HCT116 (cell line): ENCODE measurements around the gene IL1RAPL1. TPM values are rescaled to one million over a fixed set of nuclear protein-coding genes. Genes with fewer than 3 reads are reported as not detected.

Source experiments
- ATAC-seq: fragments of 200-7000 bp; cut with Tn5 transposase; 2 replicates; pipeline ENCODE4 v1.9.1; 2020; ENCODE audit warnings: mild to moderate bottlenecking, moderate library complexity
- BruUV-seq: library from RNA; stranded (reverse); fragments of 400-500 nt; replicated peaks from 2 replicates; lab custom pipeline; 2021; lab: Mats Ljungman, UMichigan
- CTCF ChIA-PET: fragments of 300-600 bp; sonication (Branson Sonifier 250); formaldehyde crosslinking; loops from one replicate; lab custom pipeline; 2021; ENCODE audit warnings: antibody characterized with exemption; lab: Charles Lee
- POLR2A ChIA-PET: fragments of 300-600, 350-600 bp; sonication (Branson Sonifier 250); formaldehyde crosslinking; loops from one replicate; lab custom pipeline; 2021; ENCODE audit warnings: antibody characterized with exemption; lab: Charles Lee
- RAD21 ChIA-PET, 2 experiments: fragments of 300-600 bp; sonication (Branson Sonifier 250); formaldehyde crosslinking; loops; one replicate each; lab custom pipeline; 2023; ENCODE audit warnings: low total read pairs in 2 of 2; ENCODE audit not compliant: uncharacterized antibody in 2 of 2, unreplicated experiment in 2 of 2, low non-redundant PET in 1 of 2; lab: Charles Lee
- DNase-seq: peaks from one replicate; pipeline ENCODE4 v3.0.0-alpha.2; 2010; ENCODE audit warnings: low read depth, low spot score
- H2AFZ ChIP-seq: fragments of 200-600 bp; shearing (Covaris generic), sonication (generic); 2 replicates; pipeline ENCODE4 v1.6.1; 2017; ENCODE audit warnings: low read depth, mixed run types, mixed read lengths, antibody characterized with exemption, low read length; ENCODE audit not compliant: poor library complexity, severe bottlenecking
- H3K27ac ChIP-seq: 2 replicates; pipeline ENCODE4 v1.5.1; 2012; ENCODE audit warnings: low read depth, low read length
- H3K27me3 ChIP-seq: fragments of 200-600 bp; sonication (generic); 2 replicates; pipeline ENCODE4 v1.6.1; 2016; ENCODE audit warnings: mixed run types, low read length, mixed read lengths; ENCODE audit not compliant: insufficient read depth
- H3K36me3 ChIP-seq, 2 experiments: fragments of 200-500 bp in 1 of 2; fragments of 200-600 bp in 1 of 2; sonication (Bioruptor generic) in 1 of 2; sonication (generic) in 1 of 2; 2 replicates each; pipeline versions ENCODE4 v1.5.1 to v1.6.1; 2014 to 2016; ENCODE audit warnings: low read length in 2 of 2, inconsistent platforms in 1 of 2, mixed read lengths in 1 of 2, mixed run types in 1 of 2; ENCODE audit not compliant: insufficient read depth in 2 of 2, control insufficient read depth in 1 of 2
- H3K4me1 ChIP-seq, 2 experiments: fragments of 200-600 bp in 1 of 2; sonication (generic) in 1 of 2; 2 replicates each; pipeline versions ENCODE4 v1.5.1 to v1.6.1; 2012 to 2017; ENCODE audit warnings: low read length in 2 of 2, inconsistent platforms in 1 of 2, mild to moderate bottlenecking in 1 of 2, mixed read lengths in 1 of 2, mixed run types in 1 of 2, moderate library complexity in 1 of 2; ENCODE audit not compliant: insufficient read depth in 2 of 2, control insufficient read depth in 1 of 2
- H3K4me2 ChIP-seq: fragments of 200-600 bp; sonication (generic); 2 replicates; pipeline ENCODE4 v1.6.1; 2017; ENCODE audit warnings: mixed run types, low read length, mixed read lengths
- H3K4me3 ChIP-seq, 2 experiments: fragments of 200-600 bp in 1 of 2; sonication (generic) in 1 of 2; replicated peaks in 1 of 2; 2 replicates each; pipeline ENCODE4 v1.5.1; 2011 to 2016; ENCODE audit warnings: low read length in 2 of 2, control low read depth in 1 of 2, low read depth in 1 of 2, mild to moderate bottlenecking in 1 of 2, mixed read lengths in 1 of 2, mixed run types in 1 of 2
- H3K79me2 ChIP-seq: fragments of 200-600 bp; sonication (generic); 2 replicates; pipeline ENCODE4 v1.6.1; 2017; ENCODE audit warnings: mild to moderate bottlenecking, mixed run types, low read length, moderate library complexity, mixed read lengths; ENCODE audit not compliant: insufficient read depth
- H3K9ac ChIP-seq: fragments of 200-600 bp; sonication (generic); 2 replicates; pipeline ENCODE4 v1.6.1; 2016; ENCODE audit warnings: low read length, mixed read lengths
- H3K9me2 ChIP-seq: fragments of 200-600 bp; sonication (generic), shearing (Covaris generic); 2 replicates; pipeline ENCODE4 v1.6.1; 2017; ENCODE audit warnings: mixed run types, mild to moderate bottlenecking, moderate library complexity; ENCODE audit not compliant: insufficient read depth
- H3K9me3 ChIP-seq, 2 experiments: fragments of 200-500 bp in 1 of 2; fragments of 200-600 bp in 1 of 2; sonication (Bioruptor generic) in 1 of 2; sonication (generic) in 1 of 2; 2 replicates each; pipeline ENCODE4 v1.6.1; 2014 to 2017; ENCODE audit warnings: low read length in 2 of 2, mixed read lengths in 2 of 2, inconsistent platforms in 1 of 2, low read depth in 1 of 2, mild to moderate bottlenecking in 1 of 2, mixed run types in 1 of 2, moderate library complexity in 1 of 2; ENCODE audit not compliant: control insufficient read depth in 1 of 2, insufficient read depth in 1 of 2
- H4K20me1 ChIP-seq: fragments of 200-600 bp; sonication (generic), shearing (Covaris generic); 2 replicates; pipeline ENCODE4 v1.6.1; 2017; ENCODE audit warnings: mixed run types, mild to moderate bottlenecking, moderate library complexity; ENCODE audit not compliant: insufficient read depth
- ATF3 ChIP-seq: IDR thresholded peaks from 2 replicates; pipeline ENCODE4 v1.6.1; 2012
- CEBPB ChIP-seq: IDR thresholded peaks from 2 replicates; pipeline ENCODE4 v1.6.1; 2012; ENCODE audit warnings: low read depth
- CTCF ChIP-seq, 3 experiments: fragments of 200-600 bp in 1 of 3; sonication (generic) in 1 of 3; IDR thresholded peaks in 2 of 3; conservative IDR thresholded peaks in 1 of 3; 2 replicates each; pipeline ENCODE4 v1.5.1; 2012 to 2017; ENCODE audit warnings: low read depth in 2 of 3, low read length in 2 of 3, antibody characterized with exemption in 1 of 3, borderline replicate concordance in 1 of 3, control low read depth in 1 of 3, mild to moderate bottlenecking in 1 of 3, mixed read lengths in 1 of 3, mixed run types in 1 of 3, moderate library complexity in 1 of 3; ENCODE audit not compliant: insufficient read depth in 1 of 3
- ELF1 ChIP-seq: IDR thresholded peaks from 2 replicates; pipeline ENCODE4 v1.6.1; 2012; ENCODE audit warnings: low read depth, borderline replicate concordance
- EZH2 ChIP-seq: fragments of 200-600 bp; sonication (generic); IDR thresholded peaks from 2 replicates; pipeline ENCODE4 v1.6.1; 2017; ENCODE audit warnings: antibody characterized with exemption, mixed run types
- EZH2phosphoT487 ChIP-seq: fragments of 200-600 bp; IDR thresholded peaks from 2 replicates; pipeline ENCODE4 v1.6.1; 2018; ENCODE audit warnings: antibody characterized with exemption, borderline replicate concordance
- FOSL1 ChIP-seq: IDR thresholded peaks from 2 replicates; pipeline ENCODE4 v1.6.1; 2012; ENCODE audit warnings: low read depth
- POLR2A ChIP-seq: IDR thresholded peaks from 2 replicates; pipeline ENCODE4 v1.7.0; 2011; ENCODE audit warnings: borderline replicate concordance; ENCODE audit not compliant: insufficient read depth, insufficient read length; ENCODE audit errors: extremely low read depth
- POLR2AphosphoS5 ChIP-seq: IDR thresholded peaks from 2 replicates; pipeline ENCODE4 v1.6.1; 2011; ENCODE audit warnings: mild to moderate bottlenecking, low read depth, low read length, moderate library complexity
- SIN3A ChIP-seq: IDR thresholded peaks from 2 replicates; pipeline ENCODE4 v1.6.1; 2012; ENCODE audit warnings: low read depth
- TCF7L2 ChIP-seq: IDR thresholded peaks from 2 replicates; pipeline ENCODE4 v1.7.0; 2011; ENCODE audit warnings: borderline replicate concordance, inconsistent platforms; ENCODE audit not compliant: insufficient read depth, insufficient read length; ENCODE audit errors: extremely low read depth
- ZFX ChIP-seq: fragments of 450-650 bp; IDR thresholded peaks from 2 replicates; pipeline ENCODE4 v1.6.1; 2017
- intact Hi-C: fragments of 100-400 bp; cut with micrococcal nuclease; formaldehyde crosslinking; loops from 2 replicates; pipeline ENCODE4 v1.10.0; 2022
- total RNA-seq: library from RNA; stranded (reverse); gene quantifications from one replicate; pipeline ENCODE4 v1.2.1, GENCODE V29; 2021; ENCODE audit not compliant: unreplicated experiment

IL1RAPL1 gene
- total RNA-seq, 1 experiment from 2014 or later: 2.8 TPM

- Histone ChIP-seq H3K36me3 (no peaks in the 10 kb centered on the region), H3K9me2 (no peaks in the 10 kb centered on the region), H3K27me3 (no peaks in the 10 kb centered on the region), H3K4me3 (no peak overlapping the region), H3K4me2 (no peak overlapping the region), H4K20me1 (no peaks in the 10 kb centered on the region), H3K79me2 (no peaks in the 10 kb centered on the region), H2AFZ (no peak overlapping the region), H3K4me1 (no peaks in the 10 kb centered on the region), H3K9ac (no peak overlapping the region), H3K27ac (no peak overlapping the region), H3K9me3 (no peaks in the 10 kb centered on the region)
- no peak for TF ChIP-seq FOSL1
- no peak for TF ChIP-seq CEBPB
- no peak for TF ChIP-seq CTCF (IDR thresholded peaks at IDR 0.05 in 2 of 3, conservative IDR thresholded peaks at IDR 0.05 in 1 of 3; ENCODE audit: borderline replicate concordance in 1 of 3, insufficient read depth in 1 of 3, low read depth in 2 of 3, low read length in 2 of 3)
- TF ChIP-seq ELF1: no peak
- TF ChIP-seq ZFX: no peak
- ChIA-PET POLR2A (no interaction called here), CTCF (no interaction called here), RAD21 (no interaction called here)
- DNase-seq (no peak), ATAC-seq (no peak)
- no TSS peak for BruUV-seq
- intact Hi-C loops: no loop called here
Observed at GRCh38 chrX:29308726-29309125, 721.5 kb downstream of the IL1RAPL1 start.

- Histone ChIP-seq H3K4me2 (no peak overlapping the region), H4K20me1 (no peaks in the 10 kb centered on the region), H3K9ac (no peak overlapping the region), H3K9me3 (no peaks in the 10 kb centered on the region), H3K36me3 (no peaks in the 10 kb centered on the region), H2AFZ (no peak overlapping the region), H3K79me2 (no peaks in the 10 kb centered on the region), H3K4me3 (no peak overlapping the region), H3K27ac (no peak overlapping the region), H3K27me3 (no peaks in the 10 kb centered on the region), H3K9me2 (no peaks in the 10 kb centered on the region), H3K4me1 (no peaks in the 10 kb centered on the region)
- DNase-seq (no peak), ATAC-seq (no peak)
- ChIA-PET RAD21 (no interaction called here), POLR2A (no interaction called here), CTCF (no interaction called here)
- intact Hi-C loops: loop anchor here (10.0 kb wide), 1 partner anchor 59 kb away; no protein-coding TSS in a partner anchor
- no TSS peak for BruUV-seq
- TF ChIP-seq EZH2phosphoT487 (no peak), CTCF (IDR thresholded peaks at IDR 0.05 in 2 of 3, conservative IDR thresholded peaks at IDR 0.05 in 1 of 3; ENCODE audit: borderline replicate concordance in 1 of 3, insufficient read depth in 1 of 3, low read depth in 2 of 3, low read length in 2 of 3) (no peak), ATF3 (no peak), POLR2AphosphoS5 (no peak), POLR2A (no peak), EZH2 (no peak), TCF7L2 (no peak), FOSL1 (no peak), SIN3A (no peak), ELF1 (no peak)
Observed at GRCh38 chrX:29315931-29316330, 728.7 kb downstream of the IL1RAPL1 start.
